AG04450 (cell line): ENCODE results near the gene PEPD. TPM values are rescaled to one million over a fixed set of nuclear protein-coding genes. Genes with fewer than 3 reads are reported as not detected.

Source experiments
- CTCF ChIA-PET: fragments of 300-600, 350-600 bp; formaldehyde crosslinking; extraction: SDS; loops from one replicate; lab custom pipeline; 2022; ENCODE audit warnings: antibody characterized with exemption, inconsistent platforms; lab: Charles Lee
- POLR2A ChIA-PET: fragments of 350-600 bp; formaldehyde crosslinking; extraction: SDS; loops from one replicate; lab custom pipeline; 2021; ENCODE audit warnings: antibody characterized with exemption, inconsistent platforms; lab: Yijun Ruan, JAX
- DNase-seq: peaks from one replicate; pipeline ENCODE4 v3.0.0-alpha.2; 2011; ENCODE audit warnings: low read depth, low spot score
- H3K27ac ChIP-seq: one replicate; pipeline ENCODE4 v1.5.1; 2012; ENCODE audit warnings: low read depth, low read length, control low read depth
- H3K27me3 ChIP-seq: one replicate; pipeline ENCODE4 v1.6.0; 2012; ENCODE audit warnings: low read length; ENCODE audit not compliant: control insufficient read depth, insufficient read depth
- H3K4me3 ChIP-seq: 2 replicates; pipeline ENCODE4 v1.5.1; 2011; ENCODE audit warnings: mild to moderate bottlenecking, low read depth, low read length, control low read depth
- H3K9me3 ChIP-seq: 2 replicates; pipeline ENCODE4 v1.5.1; 2012; ENCODE audit warnings: low read length; ENCODE audit not compliant: control insufficient read depth, insufficient read depth
- polyA plus RNA-seq: library from polyadenylated mRNA; depleted of rRNA; stranded (reverse); fragments of >200 nt; gene quantifications from 2 replicates; pipeline ENCODE4 v1.2.3, GENCODE V29; 2011
- TF ChIP-seq, protein P1 (sequence below): IDR thresholded peaks from 2 replicates; pipeline ENCODE4 v1.5.1; 2011; ENCODE audit warnings: low read depth, low read length, control low read depth, inconsistent platforms

Gene PEPD
- polyA plus RNA-seq, 1 experiment, result 67.1 TPM

DNA sequence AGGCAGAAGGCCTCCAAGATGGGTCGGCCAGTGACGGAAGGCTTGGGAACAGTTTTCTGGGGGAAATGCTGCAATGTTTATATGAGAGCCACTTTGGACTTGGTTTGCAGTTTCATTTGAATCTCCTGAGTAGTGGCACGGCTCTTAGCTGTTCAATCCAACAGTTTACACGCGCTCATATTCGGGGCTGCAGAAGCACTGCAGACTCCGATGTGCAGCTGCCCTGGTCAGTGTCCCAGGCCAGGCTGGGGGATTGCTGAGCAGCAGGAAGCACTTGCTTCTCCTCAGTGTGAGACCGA is 116.4 kb downstream of the PEPD start:
- CTCF ChIA-PET, result interaction anchor here (0.8 to 6.3 kb wide), 6 partner anchors 11 to 221 kb away, joined by 3 to 54 read pairs (median 6); no protein-coding TSS in a partner anchor
- no peak overlapping the region for H3K27ac ChIP-seq
- POLR2A ChIA-PET, result no interaction called here
- TF ChIP-seq, protein P1, sequence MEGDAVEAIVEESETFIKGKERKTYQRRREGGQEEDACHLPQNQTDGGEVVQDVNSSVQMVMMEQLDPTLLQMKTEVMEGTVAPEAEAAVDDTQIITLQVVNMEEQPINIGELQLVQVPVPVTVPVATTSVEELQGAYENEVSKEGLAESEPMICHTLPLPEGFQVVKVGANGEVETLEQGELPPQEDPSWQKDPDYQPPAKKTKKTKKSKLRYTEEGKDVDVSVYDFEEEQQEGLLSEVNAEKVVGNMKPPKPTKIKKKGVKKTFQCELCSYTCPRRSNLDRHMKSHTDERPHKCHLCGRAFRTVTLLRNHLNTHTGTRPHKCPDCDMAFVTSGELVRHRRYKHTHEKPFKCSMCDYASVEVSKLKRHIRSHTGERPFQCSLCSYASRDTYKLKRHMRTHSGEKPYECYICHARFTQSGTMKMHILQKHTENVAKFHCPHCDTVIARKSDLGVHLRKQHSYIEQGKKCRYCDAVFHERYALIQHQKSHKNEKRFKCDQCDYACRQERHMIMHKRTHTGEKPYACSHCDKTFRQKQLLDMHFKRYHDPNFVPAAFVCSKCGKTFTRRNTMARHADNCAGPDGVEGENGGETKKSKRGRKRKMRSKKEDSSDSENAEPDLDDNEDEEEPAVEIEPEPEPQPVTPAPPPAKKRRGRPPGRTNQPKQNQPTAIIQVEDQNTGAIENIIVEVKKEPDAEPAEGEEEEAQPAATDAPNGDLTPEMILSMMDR, result no peak
- H3K9me3 ChIP-seq, result no peaks in the 10 kb centered on the region
- H3K27me3 ChIP-seq, result no peaks in the 10 kb centered on the region
- no peak overlapping the region for H3K4me3 ChIP-seq
- DNase-seq, result no peak

DNA sequence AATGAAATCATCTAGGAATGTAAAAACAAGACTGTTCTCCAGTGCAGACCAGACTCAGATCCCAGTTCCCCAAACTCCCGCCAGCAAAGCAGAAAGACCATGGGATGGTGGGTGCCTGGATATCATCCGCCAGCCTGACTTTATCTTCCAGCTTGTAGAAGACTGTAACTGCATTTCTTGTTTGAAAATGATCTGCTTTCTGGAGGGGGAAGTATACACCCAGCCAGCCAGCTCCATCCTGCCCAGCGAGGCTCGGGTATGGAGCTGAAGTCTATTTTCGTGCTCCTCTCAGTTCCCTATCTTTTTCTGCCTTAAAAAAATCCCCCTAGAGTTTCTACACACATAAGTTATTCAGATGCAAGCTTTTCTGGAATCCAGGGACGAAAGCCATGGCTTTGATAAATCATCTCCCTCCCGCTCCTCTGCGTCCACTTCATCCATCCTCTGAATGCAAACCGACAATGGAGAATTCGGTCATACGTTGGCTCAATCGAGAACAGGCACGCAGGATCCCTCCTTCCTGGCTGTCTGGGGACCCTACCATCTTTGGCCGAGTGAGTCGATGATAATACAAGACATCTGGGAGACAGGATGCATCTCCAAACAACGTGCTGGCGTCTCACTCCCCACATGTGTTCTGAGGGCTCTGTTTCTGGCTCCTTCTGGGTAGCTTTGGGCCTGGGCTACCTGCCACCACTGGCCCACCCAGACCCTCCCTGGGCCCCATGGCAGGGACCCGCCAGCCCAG is 116.9 kb downstream of the PEPD start:
- no peak overlapping the region for H3K27ac ChIP-seq
- TF ChIP-seq, protein P1, result no peak
- ChIA-PET POLR2A (no interaction called here), CTCF (interaction anchor here (0.8 to 6.3 kb wide), 5 partner anchors 11 to 168 kb away, joined by 3 to 54 read pairs (median 7); no protein-coding TSS in a partner anchor)
- H3K27me3 ChIP-seq, result no peaks in the 10 kb centered on the region
- no peaks in the 10 kb centered on the region for H3K9me3 ChIP-seq
- H3K4me3 ChIP-seq, result no peak overlapping the region
- DNase-seq, result no peak

- DNase-seq, result no peak
- H3K27ac ChIP-seq, result no peak overlapping the region
- no peak overlapping the region for H3K4me3 ChIP-seq
- no peaks in the 10 kb centered on the region for H3K27me3 ChIP-seq
- ChIA-PET POLR2A (no interaction called here), CTCF (interaction anchor here (4.0 to 6.3 kb wide), 2 partner anchors 161 to 167 kb away, joined by 45 to 54 read pairs; no protein-coding TSS in a partner anchor)
- H3K9me3 ChIP-seq, result no peaks in the 10 kb centered on the region
- TF ChIP-seq, protein P1, result no peak
These were observed 117.7 kb downstream of the PEPD start for GRCh38 chr19:33403973-33404304.

DNA sequence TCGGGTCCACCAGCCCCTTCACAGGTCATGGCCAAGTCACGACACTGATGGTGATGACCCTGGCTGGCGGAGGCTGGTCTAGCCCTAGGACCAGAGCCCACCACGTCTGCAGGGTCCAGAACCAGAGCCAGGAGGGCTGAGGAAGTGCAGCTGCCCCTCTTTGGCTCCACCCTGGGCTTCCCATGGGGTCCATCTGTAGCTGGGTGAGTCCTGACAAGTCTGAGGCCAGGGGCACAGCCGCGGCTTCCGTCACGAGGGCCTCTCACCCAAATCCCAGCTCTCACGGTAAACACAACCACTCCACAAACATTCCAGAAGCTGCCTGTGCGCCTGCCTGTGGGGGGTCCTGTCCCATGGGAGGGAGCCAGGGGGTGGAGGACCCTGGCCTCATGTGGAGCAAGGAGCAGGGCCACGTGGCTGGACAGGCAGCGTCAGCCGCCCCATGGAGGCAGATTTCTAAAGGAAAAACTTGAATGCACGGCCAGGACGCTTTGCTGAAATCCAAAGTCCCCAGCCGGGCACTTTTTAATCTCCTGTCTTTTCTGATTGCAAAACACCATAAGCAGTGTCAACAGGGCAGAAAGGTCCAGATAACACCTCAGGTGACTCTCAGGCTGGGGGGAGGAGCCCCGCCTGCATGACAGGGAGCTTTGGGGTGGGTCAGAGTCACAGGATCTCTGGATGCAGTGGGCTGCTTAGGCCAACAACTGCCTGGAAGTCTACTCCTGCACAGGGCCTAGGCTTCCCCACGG is 118.2 kb downstream of the PEPD start:
- CTCF ChIA-PET, result interaction anchor here (4.0 to 6.3 kb wide), 2 partner anchors 161 to 166 kb away, joined by 45 to 54 read pairs; no protein-coding TSS in a partner anchor
- POLR2A ChIA-PET, result no interaction called here
- TF ChIP-seq, protein P1, result no peak
- Histone ChIP-seq H3K27me3 (no peaks in the 10 kb centered on the region), H3K4me3 (no peak overlapping the region), H3K9me3 (no peaks in the 10 kb centered on the region), H3K27ac (no peak overlapping the region)
- no peak for DNase-seq
